Mesendoderm (in vitro differentiated cells): Measurements from ENCODE around the gene FKBP3.

Experiments used
- DNase-seq: peaks from one replicate; pipeline ENCODE4 v3.0.0; 2013
- H2AK5ac ChIP-seq: 2 replicates; pipeline ENCODE4 v1.6.1; 2013; ENCODE audit warnings: low read length, inconsistent platforms
- H2BK120ac ChIP-seq: 2 replicates; pipeline ENCODE4 v1.6.1; 2013; ENCODE audit warnings: low read depth, mild to moderate bottlenecking, low read length, moderate library complexity, mixed read lengths
- H2BK15ac ChIP-seq: replicated peaks from 2 replicates; pipeline ENCODE4 v1.6.1; 2013; ENCODE audit warnings: low read depth, mild to moderate bottlenecking, moderate library complexity
- H2BK5ac ChIP-seq: 2 replicates; pipeline ENCODE4 v1.6.1; 2013; ENCODE audit warnings: low read length, inconsistent platforms
- H3K18ac ChIP-seq: 2 replicates; pipeline ENCODE4 v1.6.1; 2013; ENCODE audit warnings: mild to moderate bottlenecking, low read length, mixed read lengths
- H3K23ac ChIP-seq: one replicate; pipeline ENCODE4 v1.6.1; 2013; ENCODE audit warnings: low read length
- H3K27ac ChIP-seq: 2 replicates; pipeline ENCODE4 v1.5.1; 2013; ENCODE audit warnings: low read depth, mild to moderate bottlenecking, inconsistent platforms, low read length, moderate library complexity
- H3K27me3 ChIP-seq: 2 replicates; pipeline ENCODE4 v1.6.1; 2013; ENCODE audit warnings: low read length, control low read depth, mild to moderate bottlenecking, inconsistent platforms; ENCODE audit not compliant: insufficient read depth, poor library complexity
- H3K36me3 ChIP-seq: 2 replicates; pipeline ENCODE4 v1.6.1; 2013; ENCODE audit warnings: low read length, inconsistent platforms; ENCODE audit not compliant: control insufficient read depth, insufficient read depth
- H3K4ac ChIP-seq: one replicate; pipeline ENCODE4 v1.6.1; 2013; ENCODE audit warnings: low read depth, mild to moderate bottlenecking, low read length, moderate library complexity
- H3K4me1 ChIP-seq: 2 replicates; pipeline ENCODE4 v1.6.1; 2013; ENCODE audit warnings: low read depth, low read length, inconsistent platforms; ENCODE audit not compliant: control insufficient read depth
- H3K4me2 ChIP-seq: 2 replicates; pipeline ENCODE4 v1.6.1; 2013; ENCODE audit warnings: low read length
- H3K4me3 ChIP-seq: 2 replicates; pipeline ENCODE4 v1.5.1; 2013; ENCODE audit warnings: mild to moderate bottlenecking, low read length
- H3K56ac ChIP-seq: one replicate; pipeline ENCODE4 v1.6.1; 2013; ENCODE audit warnings: low read length
- H3K79me1 ChIP-seq: 2 replicates; pipeline ENCODE4 v1.6.1; 2013; ENCODE audit warnings: low read length, inconsistent platforms
- H3K79me2 ChIP-seq: 2 replicates; pipeline ENCODE4 v1.6.1; 2013; ENCODE audit warnings: mild to moderate bottlenecking, low read length; ENCODE audit not compliant: control insufficient read depth, insufficient read depth
- H3K9ac ChIP-seq: 2 replicates; pipeline ENCODE4 v1.6.1; 2013; ENCODE audit warnings: low read length, inconsistent platforms
- H4K5ac ChIP-seq: one replicate; pipeline ENCODE4 v1.6.1; 2013; ENCODE audit warnings: low read length
- H4K8ac ChIP-seq: one replicate; pipeline ENCODE4 v1.6.1; 2013; ENCODE audit warnings: low read depth, mild to moderate bottlenecking, control low read depth, low read length, moderate library complexity
- WGBS: extraction: QIAGEN DNeasy Blood & Tissue Kit; methylation state at CpG from one replicate; pipeline ENCODE4 v1.1.7; 2013; ENCODE audit warnings: low lambda C conversion rate, missing lambda C conversion rate; ENCODE audit not compliant: insufficient coverage; ENCODE audit errors: extremely low coverage; 5-methylcytosine and 5-hydroxymethylcytosine counted together

Gene FKBP3

GRCh38 chr14:45136399-45136798, 2.1 kb upstream of the FKBP3 start:
- Histone ChIP-seq H3K56ac (peak overlapping the region; percentile 87), H3K18ac (no peak overlapping the region), H3K9ac (peak overlapping the region; percentile 82), H2BK15ac (no peak overlapping the region), H4K5ac (no peak overlapping the region), H3K4ac (no peak overlapping the region), H3K36me3 (no peaks in the 10 kb centered on the region), H2AK5ac (no peak overlapping the region), H4K8ac (no peak overlapping the region), H3K79me1 (peaks cover 7% of the 10 kb centered on the region), H3K23ac (no peak overlapping the region), H3K27me3 (no peaks in the 10 kb centered on the region), H3K27ac (peak overlapping the region; percentile 62), H2BK5ac (no peak overlapping the region), H3K4me2 (peak overlapping the region; percentile 89), H3K79me2 (peaks cover 39% of the 10 kb centered on the region), H3K4me3 (peak overlapping the region; percentile 78), H3K4me1 (peaks cover 2% of the 10 kb centered on the region), H2BK120ac (no peak overlapping the region)
- no CpG with 5 or more reads among the region's 7 CpGs for WGBS
- no peak for DNase-seq

DNA sequence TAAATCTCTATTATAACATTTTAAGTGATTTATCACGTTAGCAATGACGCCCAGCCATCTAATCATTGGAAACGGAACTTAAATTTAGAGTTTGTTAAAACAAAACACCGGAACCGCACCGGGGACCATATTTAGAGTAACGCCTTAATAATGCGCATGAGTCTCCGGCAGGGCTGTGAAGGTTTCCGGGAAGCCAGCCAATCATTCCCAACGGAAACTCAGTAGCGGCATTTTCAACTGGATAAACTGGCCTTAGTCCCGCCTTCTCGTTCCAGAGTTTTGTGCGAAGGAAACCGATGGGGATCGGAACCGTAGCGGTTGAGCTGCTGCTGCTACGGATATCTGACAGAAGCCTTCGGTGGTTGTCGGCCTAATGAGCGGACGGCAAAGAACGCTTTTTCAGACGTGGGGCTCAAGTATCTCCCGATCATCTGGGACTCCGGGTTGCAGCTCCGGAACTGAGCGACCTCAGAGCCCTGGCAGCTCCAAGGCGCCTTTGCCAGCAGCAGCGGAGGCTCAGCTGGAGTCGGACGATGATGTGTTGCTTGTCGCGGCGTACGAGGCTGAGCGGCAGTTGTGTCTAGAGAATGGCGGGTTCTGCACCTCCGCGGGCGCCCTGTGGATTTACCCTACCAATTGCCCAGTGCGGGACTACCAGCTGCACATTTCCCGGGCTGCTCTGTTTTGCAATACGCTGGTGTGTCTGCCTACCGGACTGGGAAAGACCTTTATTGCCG, 1.5 kb upstream of the FKBP3 start, which contains the start of gene FANCM:
TSS of gene FANCM (plus strand) at position 272 of the 737 bp plus-strand sequence. CDS start at position 374, 102 bp downstream.
- Histone ChIP-seq H3K4me2 (peak within 1 kb of the TSS; percentile 89), H3K56ac (peak within 1 kb of the TSS; percentile 87), H3K79me1 (peaks cover 7% of the 10 kb centered on the region), H4K5ac (no peak within 1 kb of the TSS), H2AK5ac (no peak within 1 kb of the TSS), H3K18ac (no peak within 1 kb of the TSS), H2BK15ac (peak within 1 kb of the TSS; percentile 19), H3K9ac (peak within 1 kb of the TSS; percentile 82), H3K4me1 (peaks cover 2% of the 10 kb centered on the region), H3K27ac (peak within 1 kb of the TSS; percentile 76), H2BK5ac (peak within 1 kb of the TSS; percentile 58), H4K8ac (no peak within 1 kb of the TSS), H3K27me3 (no peaks in the 10 kb centered on the region), H2BK120ac (no peak within 1 kb of the TSS), H3K4ac (no peak within 1 kb of the TSS), H3K79me2 (peaks cover 41% of the 10 kb centered on the region), H3K36me3 (no peaks in the 10 kb centered on the region), H3K23ac (peak within 1 kb of the TSS; percentile 69), H3K4me3 (peak within 1 kb of the TSS; percentile 78)
- no CpG with 5 or more reads among the region's 48 CpGs for WGBS
- DNase-seq, result peak; percentile 99

DNA sequence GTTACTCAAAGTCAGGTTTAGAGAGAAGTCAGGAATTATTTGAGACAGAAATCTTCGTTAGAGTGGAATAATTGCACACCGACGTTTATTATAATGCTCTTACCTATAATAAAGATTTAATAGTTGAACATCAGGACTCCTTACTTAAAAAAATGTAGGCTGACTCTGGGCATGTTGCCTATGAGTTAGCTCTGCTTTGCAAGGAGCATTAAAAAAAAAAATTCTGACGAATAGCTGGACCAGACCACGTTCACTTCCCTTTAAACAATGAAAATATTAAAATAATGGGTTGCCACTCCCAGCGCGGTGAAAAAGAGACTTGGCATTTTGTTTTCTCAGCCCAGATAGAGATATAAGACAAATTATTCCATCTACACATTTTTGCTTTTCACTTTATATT, 875 bp upstream of the FKBP3 start:
- Histone ChIP-seq H3K18ac (no peak overlapping the region), H3K27me3 (no peaks in the 10 kb centered on the region), H4K8ac (no peak overlapping the region), H3K4me3 (peak overlapping the region; percentile 22), H4K5ac (no peak overlapping the region), H3K4me2 (peak overlapping the region; percentile 89), H2AK5ac (no peak overlapping the region), H3K56ac (peak overlapping the region; percentile 85), H3K79me1 (peaks cover 5% of the 10 kb centered on the region), H2BK120ac (no peak overlapping the region), H3K9ac (peak overlapping the region; percentile 81), H2BK5ac (no peak overlapping the region), H3K79me2 (peaks cover 41% of the 10 kb centered on the region), H2BK15ac (peak overlapping the region; percentile 19), H3K36me3 (no peaks in the 10 kb centered on the region), H3K4me1 (peaks cover 2% of the 10 kb centered on the region), H3K27ac (no peak overlapping the region), H3K4ac (no peak overlapping the region), H3K23ac (no peak overlapping the region)
- no CpG with 5 or more reads among the region's 7 CpGs for WGBS
- peak; percentile 25 for DNase-seq

GRCh38 chr14:45133683-45134050, 614 bp downstream of the FKBP3 start:
- no peak overlapping the region for H2AK5ac ChIP-seq
- no peaks in the 10 kb centered on the region for H3K27me3 ChIP-seq
- H3K9ac ChIP-seq, result peak overlapping the region; percentile 94
- H3K79me1 ChIP-seq, result peaks cover 4% of the 10 kb centered on the region
- no peak overlapping the region for H4K5ac ChIP-seq
- no peak overlapping the region for H3K23ac ChIP-seq
- no CpG with 5 or more reads among the region's 9 CpGs for WGBS
- H3K4me2 ChIP-seq, result peak overlapping the region; percentile 16
- H2BK120ac ChIP-seq, result no peak overlapping the region
- peaks cover 2% of the 10 kb centered on the region for H3K4me1 ChIP-seq
- H2BK5ac ChIP-seq, result peak overlapping the region; percentile 80
- peaks cover 35% of the 10 kb centered on the region for H3K79me2 ChIP-seq
- peak overlapping the region; percentile 97 for H3K4me3 ChIP-seq
- H3K18ac ChIP-seq, result peak overlapping the region; percentile 96
- H3K56ac ChIP-seq, result peak overlapping the region; percentile 96
- H3K4ac ChIP-seq, result peak overlapping the region; percentile 73
- no peak for DNase-seq
- H2BK15ac ChIP-seq, result no peak overlapping the region
- H3K27ac ChIP-seq, result no peak overlapping the region
- H3K36me3 ChIP-seq, result no peaks in the 10 kb centered on the region
- H4K8ac ChIP-seq, result no peak overlapping the region

DNA sequence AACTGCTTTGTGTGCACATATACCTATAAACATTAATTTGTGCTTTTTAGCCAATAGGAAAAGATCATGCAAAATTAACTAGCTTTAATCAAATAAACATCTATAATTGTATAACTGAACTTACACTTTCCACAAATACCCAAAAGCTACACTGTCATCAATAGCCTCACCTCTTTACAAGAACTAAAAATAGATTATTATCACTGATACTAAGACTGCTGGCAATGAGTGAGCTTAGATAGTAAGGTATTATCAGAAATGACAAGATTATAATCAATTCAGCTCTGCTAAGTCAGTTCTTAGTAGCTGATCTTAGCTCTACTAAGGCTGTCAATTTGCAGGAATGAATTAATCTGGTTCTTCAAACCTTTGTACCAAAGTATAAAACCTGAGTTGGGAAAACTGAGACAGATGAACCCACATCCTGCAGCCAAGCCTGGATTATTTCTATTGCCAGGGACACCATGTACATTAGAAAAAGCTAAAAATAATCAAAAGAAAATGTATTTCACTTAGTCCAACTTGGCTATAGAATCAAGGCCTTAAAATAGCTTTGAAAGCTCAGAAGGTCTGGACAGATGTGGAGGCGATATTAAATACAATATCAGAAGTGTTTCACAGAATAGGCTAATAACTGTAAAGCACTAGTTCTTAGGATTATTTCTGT, 5.2 kb downstream of the FKBP3 start:
- no peak overlapping the region for H3K27ac ChIP-seq
- no peak overlapping the region for H4K8ac ChIP-seq
- no peaks in the 10 kb centered on the region for H3K36me3 ChIP-seq

More for the DNA sequence above, 5.2 kb downstream of the FKBP3 start:
- H2AK5ac ChIP-seq, result no peak overlapping the region
- no peak overlapping the region for H2BK5ac ChIP-seq
- H4K5ac ChIP-seq, result no peak overlapping the region
- no peak overlapping the region for H3K23ac ChIP-seq
- no CpG with 5 or more reads among the region's 1 CpG for WGBS
- no peak for DNase-seq
- no peak overlapping the region for H2BK15ac ChIP-seq
- no peak overlapping the region for H3K4me3 ChIP-seq
- H3K18ac ChIP-seq, result no peak overlapping the region
- H3K79me2 ChIP-seq, result peaks cover 19% of the 10 kb centered on the region
- no peaks in the 10 kb centered on the region for H3K27me3 ChIP-seq
- no peak overlapping the region for H3K9ac ChIP-seq
- no peaks in the 10 kb centered on the region for H3K4me1 ChIP-seq
- H3K79me1 ChIP-seq, result no peaks in the 10 kb centered on the region
- H2BK120ac ChIP-seq, result no peak overlapping the region
- no peak overlapping the region for H3K56ac ChIP-seq
- H3K4me2 ChIP-seq, result no peak overlapping the region
- no peak overlapping the region for H3K4ac ChIP-seq
